Neural cell (in vitro differentiated cells): Measurements from ENCODE around the gene FAM53B. TPM values are rescaled to one million over a fixed set of nuclear protein-coding genes. Genes with fewer than 3 reads are reported as not detected.

Experiments
- H2AFZ ChIP-seq: fragments of 200-600, 300-800 bp; sonication (generic), shearing (Covaris generic); 2 replicates; pipeline ENCODE4 v1.6.0; 2014; ENCODE audit warnings: low read depth, mild to moderate bottlenecking, antibody characterized with exemption, low read length, moderate library complexity
- H3F3A ChIP-seq: fragments of 200-600 bp; shearing (Covaris generic); 2 replicates; pipeline ENCODE4 v1.6.1; 2016; ENCODE audit warnings: mild to moderate bottlenecking, moderate library complexity, mixed read lengths, antibody characterized with exemption, low read length; ENCODE audit not compliant: insufficient read depth, poor library complexity, severe bottlenecking
- H3K27ac ChIP-seq: fragments of 200-600, 300-800 bp; sonication (generic), shearing (Covaris generic); 2 replicates; pipeline ENCODE4 v1.5.1; 2014; ENCODE audit warnings: mild to moderate bottlenecking, low read length, moderate library complexity
- H3K27me3 ChIP-seq: fragments of 300-800, 200-600 bp; sonication (generic), shearing (Covaris generic); 2 replicates; pipeline ENCODE4 v1.6.0; 2014; ENCODE audit warnings: mild to moderate bottlenecking, low read depth, low read length, moderate library complexity; ENCODE audit not compliant: insufficient read depth
- H3K36me3 ChIP-seq: fragments of 300-800, 200-600 bp; sonication (generic), shearing (Covaris generic); 2 replicates; pipeline ENCODE4 v1.5.1; 2014; ENCODE audit warnings: mild to moderate bottlenecking, antibody characterized with exemption, low read length, moderate library complexity; ENCODE audit not compliant: insufficient read depth
- H3K4me2 ChIP-seq: fragments of 300-800, 200-600 bp; sonication (generic), shearing (Covaris generic); 2 replicates; pipeline ENCODE4 v1.6.0; 2014; ENCODE audit warnings: mild to moderate bottlenecking, low read length
- H3K4me3 ChIP-seq: fragments of 300-800, 200-600 bp; sonication (generic), shearing (Covaris generic); 2 replicates; pipeline ENCODE4 v1.5.1; 2014; ENCODE audit warnings: mild to moderate bottlenecking, low read length, moderate library complexity
- H3K79me2 ChIP-seq: fragments of 200-600 bp; shearing (Covaris generic); replicated peaks from 2 replicates; pipeline ENCODE4 v1.6.0; 2014; ENCODE audit warnings: mild to moderate bottlenecking, low read length, moderate library complexity; ENCODE audit not compliant: insufficient read depth
- H3K9ac ChIP-seq: fragments of 300-800, 200-600 bp; sonication (generic), shearing (Covaris generic); 2 replicates; pipeline ENCODE4 v1.6.1; 2016; ENCODE audit warnings: mild to moderate bottlenecking, low read length, mixed read lengths
- H3K9me2 ChIP-seq: fragments of 200-600 bp; shearing (Covaris generic); 2 replicates; pipeline ENCODE4 v1.6.1; 2016; ENCODE audit warnings: mild to moderate bottlenecking, low read length, mixed read lengths; ENCODE audit not compliant: insufficient read depth
- H3K9me3 ChIP-seq: fragments of 200-600, 300-800 bp; sonication (generic), shearing (Covaris generic); 2 replicates; pipeline ENCODE4 v1.6.1; 2016; ENCODE audit warnings: mild to moderate bottlenecking, mixed run types, low read length, moderate library complexity, mixed read lengths
- H4K20me1 ChIP-seq: fragments of 200-600 bp; shearing (Covaris generic); 2 replicates; pipeline ENCODE4 v1.6.1; 2016; ENCODE audit warnings: mild to moderate bottlenecking, mixed run types; ENCODE audit not compliant: insufficient read depth
- CTCF ChIP-seq: fragments of 450-650 bp; IDR thresholded peaks from 2 replicates; pipeline ENCODE4 v1.5.1; 2014; ENCODE audit warnings: antibody characterized with exemption, mild to moderate bottlenecking, moderate library complexity; ENCODE audit not compliant: poor library complexity, severe bottlenecking
- EP300 ChIP-seq: fragments of 450-650 bp; conservative IDR thresholded peaks from 2 replicates; pipeline ENCODE4 v1.6.1; 2014; ENCODE audit warnings: antibody characterized with exemption, mild to moderate bottlenecking, moderate library complexity; ENCODE audit not compliant: poor library complexity, severe bottlenecking
- EZH2 ChIP-seq: fragments of 200-600, 300-800 bp; shearing (Covaris generic), sonication (generic); IDR thresholded peaks from 2 replicates; pipeline ENCODE4 v1.6.1; 2014; ENCODE audit warnings: antibody characterized with exemption, low read length, borderline replicate concordance, mild to moderate bottlenecking; ENCODE audit not compliant: insufficient read depth, poor library complexity, severe bottlenecking
- MXI1 ChIP-seq: fragments of 450-650 bp; conservative IDR thresholded peaks from 2 replicates; pipeline ENCODE4 v1.6.1; 2014; ENCODE audit warnings: antibody characterized with exemption, mild to moderate bottlenecking; ENCODE audit not compliant: poor library complexity, severe bottlenecking
- POLR2AphosphoS5 ChIP-seq: IDR thresholded peaks from 2 replicates; pipeline ENCODE4 v1.6.1; 2012
- RAD21 ChIP-seq: fragments of 450-650 bp; conservative IDR thresholded peaks from 2 replicates; pipeline ENCODE4 v1.6.1; 2014; ENCODE audit warnings: antibody characterized with exemption, mild to moderate bottlenecking, moderate library complexity
- REST ChIP-seq: IDR thresholded peaks from 2 replicates; pipeline ENCODE4 v1.6.1; 2012; ENCODE audit warnings: borderline replicate concordance
- SMC3 ChIP-seq: fragments of 450-650 bp; conservative IDR thresholded peaks from 2 replicates; pipeline ENCODE4 v1.6.1; 2014; ENCODE audit warnings: antibody characterized with exemption, mild to moderate bottlenecking, moderate library complexity; ENCODE audit not compliant: poor library complexity
- TAF1 ChIP-seq: IDR thresholded peaks from 2 replicates; pipeline ENCODE4 v1.6.1; 2012; ENCODE audit warnings: low read depth
- polyA plus RNA-seq: library from polyadenylated mRNA; depleted of rRNA; stranded (reverse); fragments of >200 nt; gene quantifications from 2 replicates; pipeline ENCODE4 v1.2.3, GENCODE V29; 2014

FAM53B gene
- polyA plus RNA-seq, 1 donor from 2014 or later = 21.8 TPM

- Histone ChIP-seq H4K20me1 (no peaks in the 10 kb centered on the region), H3K4me2 (no peak overlapping the region), H3K9me3 (no peaks in the 10 kb centered on the region), H2AFZ (no peak overlapping the region), H3K27me3 (no peaks in the 10 kb centered on the region), H3K9ac (no peak overlapping the region), H3K9me2 (no peaks in the 10 kb centered on the region), H3F3A (no peaks in the 10 kb centered on the region), H3K36me3 (no peaks in the 10 kb centered on the region), H3K27ac (no peak overlapping the region), H3K79me2 (no peaks in the 10 kb centered on the region), H3K4me3 (no peak overlapping the region)
- TF ChIP-seq CTCF = no peak
- no peak for TF ChIP-seq TAF1
- TF ChIP-seq REST = no peak
- no peak for TF ChIP-seq POLR2AphosphoS5
- no peak for TF ChIP-seq EP300
Observed at GRCh38 chr10:124618470-124619073, 125.6 kb downstream of the FAM53B start.

- H3K27me3 ChIP-seq = no peaks in the 10 kb centered on the region
- H3K9me2 ChIP-seq = no peaks in the 10 kb centered on the region
- TF ChIP-seq CTCF (no peak), REST (no peak), EZH2 (no peak), MXI1 (no peak), SMC3 (no peak), RAD21 (no peak), POLR2AphosphoS5 (no peak), EP300 (no peak)
- H3K4me3 ChIP-seq = no peak overlapping the region
- no peak overlapping the region for H3K9ac ChIP-seq
- H3K9me3 ChIP-seq = no peaks in the 10 kb centered on the region
- H3F3A ChIP-seq = no peaks in the 10 kb centered on the region
- H3K4me2 ChIP-seq = no peak overlapping the region
- H3K79me2 ChIP-seq = no peaks in the 10 kb centered on the region
- no peak overlapping the region for H2AFZ ChIP-seq
- H3K36me3 ChIP-seq = no peaks in the 10 kb centered on the region
- H3K27ac ChIP-seq = no peak overlapping the region
- H4K20me1 ChIP-seq = no peaks in the 10 kb centered on the region
Observed at GRCh38 chr10:124616836-124617130, 127.4 kb downstream of the FAM53B start.
